ENCODE data around the gene CCDC134.

- no peak for TF ChIP-seq EZH2 (IDR thresholded peaks at IDR 0.05; ENCODE audit: borderline replicate concordance)
- no peak for TF ChIP-seq CTCF (IDR thresholded peaks at IDR 0.05; ENCODE audit: poor library complexity)
- TF ChIP-seq EZH2phosphoT487 (IDR thresholded peaks at IDR 0.05; ENCODE audit: low read depth, severe bottlenecking, unreplicated experiment) = no peak
Observed at GRCh38 chr22:41801147-41801819, 804 bp downstream of the CCDC134 start.

Data from hepatocyte (in vitro differentiated cells).